22Rv1 (cell line): ENCODE data around the gene FAM200B.
A peak's percentile ranks its signal among the peaks of the same experiment; 100 is the strongest.

Source experiments
- H3K27ac ChIP-seq: fragments of 450-650 bp; 2 replicates; pipeline ENCODE4 v1.5.1; 2017
- CTCF ChIP-seq: fragments of 450-650 bp; IDR thresholded peaks from 2 replicates; pipeline ENCODE4 v1.5.1; 2017; ENCODE audit warnings: mild to moderate bottlenecking
- ZFX ChIP-seq: fragments of 450-650 bp; IDR thresholded peaks from 2 replicates; pipeline ENCODE4 v1.6.1; 2017; ENCODE audit warnings: antibody characterized with exemption, borderline replicate concordance

Gene FAM200B

GRCh38 chr4:15670576-15670975 lies 11.1 kb upstream of the FAM200B start:
- H3K27ac ChIP-seq = no peak overlapping the region
- TF ChIP-seq CTCF (no peak), ZFX (no peak)

GRCh38 chr4:15672101-15672500 lies 9.5 kb upstream of the FAM200B start:
- TF ChIP-seq CTCF = no peak
- TF ChIP-seq ZFX = no peak
- no peak overlapping the region for H3K27ac ChIP-seq

GRCh38 chr4:15673337-15673736 lies 8.3 kb upstream of the FAM200B start:
- H3K27ac ChIP-seq = no peak overlapping the region
- TF ChIP-seq CTCF (no peak), ZFX (no peak)

GRCh38 chr4:15674046-15674445 lies 7.6 kb upstream of the FAM200B start:
- H3K27ac ChIP-seq = no peak overlapping the region
- TF ChIP-seq CTCF = no peak
- TF ChIP-seq ZFX = no peak

GRCh38 chr4:15674926-15675325 lies 6.7 kb upstream of the FAM200B start:
- H3K27ac ChIP-seq = no peak overlapping the region
- TF ChIP-seq CTCF (no peak), ZFX (no peak)

GRCh38 chr4:15675356-15675755 lies 6.3 kb upstream of the FAM200B start:
- TF ChIP-seq CTCF (0 out of 2 replicates have a peak, but pooled peaks have one; percentile 12), ZFX (no peak)
- H3K27ac ChIP-seq = no peak overlapping the region

- H3K27ac ChIP-seq = no peak overlapping the region
- TF ChIP-seq CTCF = no peak
- no peak for TF ChIP-seq ZFX
Measured at GRCh38 chr4:15676039-15676438, 5.6 kb upstream of the FAM200B start.

- no peak overlapping the region for H3K27ac ChIP-seq
Measured at GRCh38 chr4:15676899-15677298, 4.7 kb upstream of the FAM200B start.

More at GRCh38 chr4:15676899-15677298, 4.7 kb upstream of the FAM200B start:
- no peak for TF ChIP-seq CTCF
- TF ChIP-seq ZFX = no peak
